ENCODE measurements around the gene MRPL10. TPM values are rescaled to one million over a fixed set of nuclear protein-coding genes. Genes with fewer than 3 reads are reported as not detected.

The MRPL10 gene
- total RNA-seq, 2 donors from 2014 or later: 56.3 to 65.3 TPM

GRCh38 chr17:47872019-47872650 lies 40.8 kb upstream of the MRPL10 start:
- peaks cover 40% of the 10 kb centered on the region for H3K4me1 Mint-ChIP-seq
- H3K36me3 Mint-ChIP-seq (ENCODE audit: low read depth): no peaks in the 10 kb centered on the region
- H3K27me3 Mint-ChIP-seq (ENCODE audit: insufficient read depth): peaks cover 61% of the 10 kb centered on the region
- H3K9me3 Mint-ChIP-seq: no peaks in the 10 kb centered on the region
- 26 to 28% methylated on average over 5 to 27 of the region's 29 CpGs for WGBS, 2 experiments (ENCODE audit: insufficient coverage in 1 of 2, insufficient read length in 1 of 2)
- Histone ChIP-seq H3K4me1 (ENCODE audit: control insufficient read depth, insufficient read depth, low read length) (peaks cover 8% of the 10 kb centered on the region), H3K27me3 (ENCODE audit: control insufficient read depth, insufficient read depth, low read length, poor library complexity, severe bottlenecking) (peaks cover 18% of the 10 kb centered on the region), H3K27ac (ENCODE audit: low read depth, low read length) (no peak overlapping the region), H3K36me3 (ENCODE audit: control insufficient read depth, insufficient read depth, low read length) (no peaks in the 10 kb centered on the region), H3K9ac (ENCODE audit: extremely low read depth, low read length, poor library complexity, severe bottlenecking) (no peak overlapping the region), H3K9me3 (ENCODE audit: control insufficient read depth, low read length) (no peaks in the 10 kb centered on the region), H3K4me3 (ENCODE audit: low read length) (no peak overlapping the region)
- DNase-seq: peak; percentile 86
- TF ChIP-seq CTCF (conservative IDR thresholded peaks at IDR 0.05): no peak
- H3K4me3 Mint-ChIP-seq: peak overlapping the region; percentile 49
- peak overlapping the region; percentile 21 for H3K27ac Mint-ChIP-seq

GRCh38 chr17:47871048-47871447 lies 39.7 kb upstream of the MRPL10 start:
- no peaks in the 10 kb centered on the region for H3K36me3 ChIP-seq (ENCODE audit: control insufficient read depth, insufficient read depth, low read length)
- Mint-ChIP-seq H3K27ac (no peak overlapping the region), H3K36me3 (ENCODE audit: low read depth) (no peaks in the 10 kb centered on the region), H3K9me3 (no peaks in the 10 kb centered on the region), H3K27me3 (ENCODE audit: insufficient read depth) (peaks cover 71% of the 10 kb centered on the region), H3K4me3 (no peak overlapping the region), H3K4me1 (peaks cover 40% of the 10 kb centered on the region)
- no peak for DNase-seq
- peaks cover 8% of the 10 kb centered on the region for H3K4me1 ChIP-seq (ENCODE audit: control insufficient read depth, insufficient read depth, low read length)
- H3K9ac ChIP-seq (ENCODE audit: extremely low read depth, low read length, poor library complexity, severe bottlenecking): no peak overlapping the region
- no peaks in the 10 kb centered on the region for H3K9me3 ChIP-seq (ENCODE audit: control insufficient read depth, low read length)
- H3K27ac ChIP-seq (ENCODE audit: low read depth, low read length): no peak overlapping the region
- no peak overlapping the region for H3K4me3 ChIP-seq (ENCODE audit: low read length)
- TF ChIP-seq CTCF (conservative IDR thresholded peaks at IDR 0.05): no peak
- peaks cover 23% of the 10 kb centered on the region for H3K27me3 ChIP-seq (ENCODE audit: control insufficient read depth, insufficient read depth, low read length, poor library complexity, severe bottlenecking)

GRCh38 chr17:47870056-47870455 lies 38.7 kb upstream of the MRPL10 start:
- Mint-ChIP-seq H3K27ac (no peak overlapping the region), H3K36me3 (ENCODE audit: low read depth) (no peaks in the 10 kb centered on the region), H3K9me3 (no peaks in the 10 kb centered on the region), H3K4me1 (peaks cover 36% of the 10 kb centered on the region), H3K4me3 (no peak overlapping the region), H3K27me3 (ENCODE audit: insufficient read depth) (peaks cover 76% of the 10 kb centered on the region)
- Histone ChIP-seq H3K9ac (ENCODE audit: extremely low read depth, low read length, poor library complexity, severe bottlenecking) (no peak overlapping the region), H3K36me3 (ENCODE audit: control insufficient read depth, insufficient read depth, low read length) (no peaks in the 10 kb centered on the region), H3K27me3 (ENCODE audit: control insufficient read depth, insufficient read depth, low read length, poor library complexity, severe bottlenecking) (peaks cover 32% of the 10 kb centered on the region), H3K4me1 (ENCODE audit: control insufficient read depth, insufficient read depth, low read length) (peaks cover 8% of the 10 kb centered on the region), H3K4me3 (ENCODE audit: low read length) (no peak overlapping the region), H3K27ac (ENCODE audit: low read depth, low read length) (no peak overlapping the region), H3K9me3 (ENCODE audit: control insufficient read depth, low read length) (no peaks in the 10 kb centered on the region)
- DNase-seq: peak; percentile 75
- 0% methylated on average over 1 of the region's 1 CpG; no CpG with 5 or more reads in 1 of the 2 experiments for WGBS, 2 experiments (ENCODE audit: insufficient coverage in 1 of 2, insufficient read length in 1 of 2)
- no peak for TF ChIP-seq CTCF (conservative IDR thresholded peaks at IDR 0.05)
